K562 (cell line): ENCODE data around the gene PDLIM4. TPM values are rescaled to one million over a fixed set of nuclear protein-coding genes. Genes with fewer than 3 reads are reported as not detected.

ENCODE experiments used
- ATAC-seq: fragments of 200-7000 bp; cut with Tn5 transposase; 3 replicates; pipeline ENCODE4 v1.9.1; 2020; ENCODE audit warnings: moderate library complexity
- BruUV-seq: library from RNA; stranded (reverse); fragments of 400-500 nt; replicated peaks from 2 replicates; lab custom pipeline; 2021; lab: Mats Ljungman, UMichigan
- CTCF ChIA-PET: fragments of 300-600 bp; formaldehyde crosslinking; extraction: SDS; loops from one replicate; lab custom pipeline; 2021; ENCODE audit warnings: low intra/inter-chr PET ratio; lab: Yijun Ruan, JAX
- POLR2A ChIA-PET: fragments of 300-600, 350-650 bp; sonication (Branson Sonifier 250); formaldehyde crosslinking; extraction: SDS; loops from one replicate; lab custom pipeline; 2021; ENCODE audit warnings: antibody characterized with exemption, inconsistent platforms; lab: Yijun Ruan, JAX
- DNase-seq, 4 experiments: peaks; one replicate each; pipeline versions ENCODE4 v3.0.0 to v3.0.0-alpha.2; 2011 to 2018; ENCODE audit warnings: low spot score in 3 of 4, mixed read lengths in 3 of 4; ENCODE audit errors: extremely low read depth in 1 of 4
- FAIRE-seq: peaks from 2 replicates; lab custom pipeline; 2011; peaks lifted over from hg19 to GRCh38; lab: Jason Lieb, UNC
- H2AFZ ChIP-seq: 2 replicates; pipeline ENCODE4 v1.6.0; 2011; ENCODE audit warnings: low read depth, low read length, control low read depth, inconsistent platforms
- H3K27ac ChIP-seq: fragments of 200-600 bp; 3 replicates; pipeline ENCODE4 v1.8.0; 2011; ENCODE audit warnings: low read depth, mild to moderate bottlenecking, control low read depth, inconsistent platforms, low read length, moderate library complexity, mixed read lengths; ENCODE audit errors: extremely low read depth
- H3K27me3 ChIP-seq, 2 experiments: fragments of 300-600 bp in 1 of 2; 2 replicates in 1 of 2; 3 replicates in 1 of 2; pipeline versions ENCODE4 v1.6.0 to v1.8.0; 2011; ENCODE audit warnings: inconsistent platforms in 2 of 2, low read length in 2 of 2, mild to moderate bottlenecking in 1 of 2, mixed read lengths in 1 of 2, moderate library complexity in 1 of 2; ENCODE audit not compliant: control insufficient read depth in 2 of 2, insufficient read depth in 2 of 2
- H3K36me3 ChIP-seq: fragments of 300-600 bp; 3 replicates; pipeline ENCODE4 v1.8.0; 2011; ENCODE audit warnings: mild to moderate bottlenecking, low read length, inconsistent platforms; ENCODE audit not compliant: control insufficient read depth, insufficient read depth
- H3K4me1 ChIP-seq, 2 experiments: fragments of 200-600 bp in 1 of 2; replicated peaks in 1 of 2; 2 replicates in 1 of 2; 3 replicates in 1 of 2; pipeline versions ENCODE4 v1.5.1 to v1.8.0; 2011; ENCODE audit warnings: inconsistent platforms in 2 of 2, low read length in 2 of 2, mild to moderate bottlenecking in 1 of 2, mixed read lengths in 1 of 2, moderate library complexity in 1 of 2; ENCODE audit not compliant: control insufficient read depth in 2 of 2, insufficient read depth in 2 of 2
- H3K4me2 ChIP-seq: 2 replicates; pipeline ENCODE4 v1.6.1; 2011; ENCODE audit warnings: low read length, control low read depth, inconsistent platforms, mixed read lengths; ENCODE audit not compliant: insufficient read depth
- H3K4me3 ChIP-seq: fragments of 200-600 bp; sonication (generic), shearing (Covaris generic); 2 replicates; pipeline ENCODE4 v1.5.1; 2016; ENCODE audit warnings: control low read depth, inconsistent platforms
- H3K79me2 ChIP-seq: fragments of 200-600 bp; 3 replicates; pipeline ENCODE4 v1.8.0; 2011; ENCODE audit warnings: low read length, inconsistent platforms; ENCODE audit not compliant: control insufficient read depth, insufficient read depth
- H3K9ac ChIP-seq, 2 experiments: 2 replicates each; pipeline versions ENCODE4 v1.6.0 to v1.6.1; 2011; ENCODE audit warnings: low read depth in 2 of 2, low read length in 2 of 2, control low read depth in 1 of 2, inconsistent platforms in 1 of 2, mild to moderate bottlenecking in 1 of 2, mixed read lengths in 1 of 2; ENCODE audit not compliant: insufficient read depth in 1 of 2
- H3K9me1 ChIP-seq: one replicate; pipeline ENCODE4 v1.6.0; 2011; ENCODE audit warnings: inconsistent platforms, mild to moderate bottlenecking, low read length, moderate library complexity; ENCODE audit not compliant: control insufficient read depth, insufficient read depth
- H3K9me3 ChIP-seq: replicated peaks from 2 replicates; pipeline ENCODE4 v1.5.1; 2011; ENCODE audit warnings: low read depth, low read length, inconsistent platforms; ENCODE audit not compliant: control insufficient read depth, insufficient read depth
- H4K20me1 ChIP-seq: replicated peaks from 2 replicates; pipeline ENCODE4 v1.6.1; 2011; ENCODE audit warnings: low read length, inconsistent platforms, mixed read lengths; ENCODE audit not compliant: control insufficient read depth, insufficient read depth
- ARNT ChIP-seq, 2 experiments: fragments of 450-650 bp; IDR thresholded peaks; 2 replicates each; pipeline ENCODE4 v1.6.1; 2016; ENCODE audit warnings: mild to moderate bottlenecking in 1 of 2
- CAMTA2 ChIP-seq: fragments of 250-450 bp; sonication (Bioruptor Pico); conservative IDR thresholded peaks from 2 replicates; pipeline ENCODE4 v1.5.1; 2022
- EHMT2 ChIP-seq: fragments of 450-650 bp; IDR thresholded peaks from 2 replicates; pipeline ENCODE4 v1.6.1; 2018; ENCODE audit warnings: antibody characterized with exemption
- FOSL1 ChIP-seq: fragments of 200-800 bp; sonication (Bioruptor generic); conservative IDR thresholded peaks from 2 replicates; pipeline ENCODE4 v1.6.1; 2016; ENCODE audit warnings: missing genetic modification characterization, missing compliant biosample characterization
- POLR2G ChIP-seq: fragments of 200-400 bp; formaldehyde crosslinking; IDR thresholded peaks from 2 replicates; pipeline ENCODE4 v1.6.1; 2017; ENCODE audit warnings: low read depth, mild to moderate bottlenecking, antibody characterized with exemption, low read length, moderate library complexity
- RERE ChIP-seq: sonication (generic); formaldehyde crosslinking; IDR thresholded peaks from 2 replicates; pipeline ENCODE4 v1.8.0; 2023; ENCODE audit warnings: missing genetic modification reagents, mild to moderate bottlenecking, borderline replicate concordance
- RUNX1 ChIP-seq: sonication (generic); IDR thresholded peaks from 2 replicates; pipeline ENCODE4 v1.6.1; 2016; ENCODE audit warnings: antibody characterized with exemption, low read depth
- SRSF3 ChIP-seq: fragments of 200-400 bp; formaldehyde crosslinking; IDR thresholded peaks from 2 replicates; pipeline ENCODE4 v1.6.1; 2016; ENCODE audit warnings: mild to moderate bottlenecking, low read length, moderate library complexity; ENCODE audit not compliant: insufficient read depth
- TARDBP ChIP-seq: fragments of 450-650 bp; IDR thresholded peaks from 2 replicates; pipeline ENCODE4 v1.6.1; 2016
- TSHZ1 ChIP-seq: fragments of 250-450 bp; sonication (Bioruptor Pico); IDR thresholded peaks from 2 replicates; pipeline ENCODE4 v1.4.0; 2020; ENCODE audit warnings: mild to moderate bottlenecking, moderate library complexity
- U2AF2 ChIP-seq: fragments of 200-400 bp; formaldehyde crosslinking; optimal IDR thresholded peaks from 2 replicates; pipeline ENCODE3; 2017; ENCODE audit warnings: low read depth, mild to moderate bottlenecking, low read length
- ZKSCAN3 ChIP-seq: fragments of 250-450 bp; sonication (Bioruptor Pico); IDR thresholded peaks from 2 replicates; pipeline ENCODE4 v1.4.0; 2020
- ZNF668 ChIP-seq: fragments of 250-450 bp; sonication (Bioruptor Pico); IDR thresholded peaks from 2 replicates; pipeline ENCODE4 v1.8.0; 2022; ENCODE audit warnings: mild to moderate bottlenecking, inconsistent platforms
- WGBS: fragments of 100-300 bp; shearing (Covaris generic); methylation state at CpG from one replicate; pipeline ENCODE4 v1.1.6; 2016; ENCODE audit warnings: low coverage, mixed read lengths; ENCODE audit not compliant: insufficient coverage; ENCODE audit errors: missing lambda C conversion rate; 5-methylcytosine and 5-hydroxymethylcytosine counted together
- in situ Hi-C: fragments of 300-500 bp; cut with MboI; formaldehyde crosslinking; loops from 4 replicates; pipeline ENCODE4 v1.15.0; 2018; ENCODE audit warnings: inconsistent platforms, mixed read lengths
- intact Hi-C: fragments of 100-400 bp; cut with micrococcal nuclease; formaldehyde crosslinking; loops from 2 replicates; pipeline ENCODE4 v1.14.2; 2022
- polyA plus RNA-seq, 8 experiments: library from polyadenylated mRNA; depleted of rRNA in 4 of 8; stranded (reverse) in 5 of 8; unstranded in 3 of 8; fragments of >200 nt; fragmentation: Nextera tagmentation in 2 of 8; fragmentation: Illumina TruSeq in 1 of 8; extraction: Ambion mirVana in 2 of 8; extraction: Trizol in 1 of 8; gene quantifications; 2 replicates each; pipeline versions ENCODE4 v1.2.1 to v1.2.3, GENCODE V29; 2011 to 2014; ENCODE audit warnings: inconsistent platforms in 1 of 8, missing spikeins in 1 of 8
- total RNA-seq, 7 experiments: library from RNA; depleted of rRNA in 6 of 7; stranded (reverse); fragments of >200 nt in 6 of 7; fragmentation: Illumina TruSeq in 2 of 7; extraction: Trizol in 2 of 7; gene quantifications; 2 replicates each; pipeline versions ENCODE4 v1.2.1 to v1.2.3, GENCODE V29; 2011 to 2021; ENCODE audit warnings: low replicate concordance in 1 of 7
- TF ChIP-seq, protein P1 (sequence below): fragments of 250-450 bp; sonication (Bioruptor Pico); IDR thresholded peaks from 2 replicates; pipeline ENCODE4 v1.4.0; 2020; ENCODE audit warnings: mild to moderate bottlenecking, moderate library complexity

PDLIM4 gene
- total and polyA plus RNA-seq, 9 of the 15 experiments (the other 6 are each of a cell fraction or from before 2014, with no cell fraction given), result 0.28 to 32.8 (median 13.1) TPM

DNA sequence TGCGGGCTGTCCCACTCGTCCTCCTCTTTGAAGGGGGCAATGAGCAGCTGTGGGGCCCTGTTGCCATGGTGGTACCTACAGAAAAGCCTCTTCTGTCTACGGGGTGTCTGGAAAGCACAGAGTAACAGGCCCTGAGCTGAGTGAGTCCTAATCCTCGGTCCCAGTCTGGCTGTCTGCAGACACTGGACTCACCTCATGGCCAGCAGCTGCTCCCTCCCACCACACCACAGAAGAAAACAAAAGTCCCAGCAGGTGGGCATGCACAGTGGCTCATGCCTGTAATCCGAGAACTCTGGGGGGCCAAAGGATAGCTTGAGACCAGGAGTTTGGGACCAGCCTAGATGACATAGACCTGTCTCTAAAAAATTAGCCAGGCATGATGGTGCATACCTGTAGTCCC is 49.7 kb upstream of the PDLIM4 start:
- no peak for FAIRE-seq
- ATAC-seq, result no peak
- no peak overlapping the region for H3K4me3 ChIP-seq
- peaks cover 27% of the 10 kb centered on the region; the same call in 2 of the 3 replicates for H3K36me3 ChIP-seq
- H3K4me2 ChIP-seq, result no peak overlapping the region
- H3K4me1 ChIP-seq, result no peaks in the 10 kb centered on the region
- H3K9me1 ChIP-seq, result no peaks in the 10 kb centered on the region
- H2AFZ ChIP-seq, result no peak overlapping the region
- POLR2A ChIA-PET, result interaction anchor here (0.5 to 2.9 kb wide), 6 partner anchors 10 to 276 kb away, joined by 3 to 14 read pairs (median 4); no protein-coding TSS in a partner anchor
- no peaks in the 10 kb centered on the region for H4K20me1 ChIP-seq
- in situ Hi-C loops, result no loop called here
- no TSS peak for BruUV-seq
- no peaks in the 10 kb centered on the region for H3K9me3 ChIP-seq
- no peaks in the 10 kb centered on the region for H3K27me3 ChIP-seq
- WGBS, result 82% methylated on average over 5 of the region's 5 CpGs
- CTCF ChIA-PET, result no interaction called here
- H3K79me2 ChIP-seq, result no peaks in the 10 kb centered on the region
- intact Hi-C loops, result no loop called here
- no peak for DNase-seq
- no peak overlapping the region for H3K27ac ChIP-seq
- H3K9ac ChIP-seq, result no peak overlapping the region
- TF ChIP-seq POLR2G (no peak), CAMTA2 (CRISPR knock-in tag) (no peak), TARDBP (no peak), TSHZ1 (CRISPR knock-in tag) (no peak), EHMT2 (no peak), ZKSCAN3 (CRISPR knock-in tag) (no peak), RERE (CRISPR knock-in tag) (no peak), FOSL1 (tag) (no peak), U2AF2 (no peak), ARNT (IDR thresholded peaks at IDR 0.05) (no peak), RUNX1 (no peak), ZNF668 (CRISPR knock-in tag) (no peak), SRSF3 (no peak)
- TF ChIP-seq, protein P1, sequence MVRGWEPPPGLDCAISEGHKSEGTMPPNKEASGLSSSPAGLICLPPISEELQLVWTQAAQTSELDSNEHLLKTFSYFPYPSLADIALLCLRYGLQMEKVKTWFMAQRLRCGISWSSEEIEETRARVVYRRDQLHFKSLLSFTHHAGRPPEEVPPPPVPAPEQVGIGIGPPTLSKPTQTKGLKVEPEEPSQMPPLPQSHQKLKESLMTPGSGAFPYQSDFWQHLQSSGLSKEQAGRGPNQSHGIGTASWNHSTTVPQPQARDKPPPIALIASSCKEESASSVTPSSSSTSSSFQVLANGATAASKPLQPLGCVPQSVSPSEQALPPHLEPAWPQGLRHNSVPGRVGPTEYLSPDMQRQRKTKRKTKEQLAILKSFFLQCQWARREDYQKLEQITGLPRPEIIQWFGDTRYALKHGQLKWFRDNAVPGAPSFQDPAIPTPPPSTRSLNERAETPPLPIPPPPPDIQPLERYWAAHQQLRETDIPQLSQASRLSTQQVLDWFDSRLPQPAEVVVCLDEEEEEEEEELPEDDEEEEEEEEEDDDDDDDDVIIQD (CRISPR knock-in tag), result no peak
